Stomach smooth muscle (tissue), 2 donors: ENCODE results near the gene UVRAG.

Experiments
- H3K27ac ChIP-seq: one replicate; pipeline ENCODE4 v1.7.0; 2013; ENCODE audit warnings: mild to moderate bottlenecking, low read length, inconsistent platforms
- H3K27me3 ChIP-seq, 2 donors: one replicate each; pipeline ENCODE4 v1.7.0; 2013; ENCODE audit warnings: low read length in 2 of 2; ENCODE audit not compliant: insufficient read depth in 2 of 2, control insufficient read depth in 1 of 2
- H3K36me3 ChIP-seq, 2 donors: one replicate each; pipeline ENCODE4 v1.7.0; 2013; ENCODE audit warnings: low read length in 2 of 2; ENCODE audit not compliant: control insufficient read depth in 2 of 2, insufficient read depth in 2 of 2
- H3K4me1 ChIP-seq: one replicate; pipeline ENCODE4 v1.7.0; 2013; ENCODE audit warnings: low read length; ENCODE audit not compliant: control insufficient read depth, insufficient read depth
- H3K4me3 ChIP-seq, 2 donors: one replicate each; pipeline ENCODE4 v1.7.0; 2013; ENCODE audit warnings: low read length in 2 of 2
- H3K9ac ChIP-seq, 2 donors: one replicate each; pipeline ENCODE4 v1.7.0; 2013; ENCODE audit warnings: low read length in 2 of 2, mild to moderate bottlenecking in 1 of 2
- H3K9me3 ChIP-seq, 2 donors: one replicate each; pipeline ENCODE4 v1.7.0; 2013; ENCODE audit warnings: low read length in 2 of 2; ENCODE audit not compliant: control insufficient read depth in 2 of 2
- donor health status: healthy.
- donor health status: Pancreatic carcinoma.

The UVRAG gene

DNA sequence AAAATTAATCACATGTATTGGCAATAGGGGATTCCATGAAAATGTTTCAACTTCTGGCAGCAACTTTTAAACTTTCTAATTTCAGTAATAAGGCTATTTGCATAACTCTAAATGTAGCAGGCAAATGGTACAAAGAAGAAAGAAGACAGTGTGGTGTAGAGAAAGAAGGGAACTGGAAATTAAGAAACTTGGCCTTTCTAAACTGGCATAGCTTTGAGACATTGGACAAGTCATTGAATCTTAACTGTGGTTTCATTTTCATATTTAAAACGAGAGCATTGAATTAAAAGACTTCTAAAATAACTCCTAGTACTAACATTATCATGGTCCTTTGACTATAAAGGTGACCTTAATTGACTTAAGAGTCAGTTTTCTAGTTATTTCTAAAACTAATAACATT is 125.0 kb downstream of the UVRAG start:
- H3K4me1 ChIP-seq = no peaks in the 10 kb centered on the region
- no peaks in the 10 kb centered on the region for H3K36me3 ChIP-seq
- H3K27me3 ChIP-seq = no peaks in the 10 kb centered on the region
- no peak overlapping the region for H3K27ac ChIP-seq
- H3K4me3 ChIP-seq = no peak overlapping the region
- H3K9ac ChIP-seq = no peak overlapping the region
- no peaks in the 10 kb centered on the region for H3K9me3 ChIP-seq

DNA sequence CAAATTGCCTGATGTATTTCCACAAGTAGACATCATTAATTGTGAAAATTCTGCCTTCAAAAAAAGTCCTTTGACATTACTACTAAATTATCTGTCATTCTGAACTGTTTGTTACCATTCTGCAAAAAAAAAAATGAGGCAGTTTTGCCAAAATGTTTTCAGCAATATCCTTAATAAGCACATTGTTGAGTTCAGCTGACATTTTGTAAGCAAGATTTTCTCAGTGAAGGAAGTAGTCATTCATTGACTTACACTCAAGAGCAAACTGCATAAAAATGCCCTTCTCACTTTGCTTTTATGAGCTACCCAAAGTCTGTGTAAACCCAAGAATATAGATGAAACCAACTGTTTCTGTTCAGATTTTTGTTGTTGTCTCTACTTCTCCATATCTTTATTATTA is 125.9 kb downstream of the UVRAG start:
- H3K9me3 ChIP-seq = no peaks in the 10 kb centered on the region
- H3K27ac ChIP-seq = no peak overlapping the region
- H3K4me1 ChIP-seq = no peaks in the 10 kb centered on the region
- no peak overlapping the region for H3K9ac ChIP-seq
- no peaks in the 10 kb centered on the region for H3K27me3 ChIP-seq
- no peak overlapping the region for H3K4me3 ChIP-seq
- no peaks in the 10 kb centered on the region for H3K36me3 ChIP-seq

DNA sequence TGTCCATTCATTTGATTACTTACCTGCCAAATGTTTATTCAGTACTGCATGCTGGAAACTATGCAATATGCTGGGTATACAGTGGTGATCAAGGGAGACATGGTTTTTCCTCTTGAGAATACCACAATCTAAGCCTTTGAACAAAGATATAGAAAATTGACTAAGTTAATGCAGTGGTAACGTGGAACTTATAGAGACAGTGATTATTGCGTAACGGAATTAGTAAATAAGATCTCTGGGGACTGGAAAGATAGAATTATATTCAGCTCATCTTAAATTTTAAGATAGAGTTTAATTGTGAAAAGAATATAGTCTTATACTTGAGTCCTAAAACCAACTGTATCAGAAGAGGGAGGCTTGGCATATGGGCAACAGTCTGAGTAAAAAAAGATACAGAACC is 129.5 kb downstream of the UVRAG start:
- no peaks in the 10 kb centered on the region for H3K27me3 ChIP-seq
- no peak overlapping the region for H3K9ac ChIP-seq
- peaks cover 13% of the 10 kb centered on the region for H3K4me1 ChIP-seq
- no peak overlapping the region for H3K27ac ChIP-seq
- no peak overlapping the region for H3K4me3 ChIP-seq
- H3K9me3 ChIP-seq = no peaks in the 10 kb centered on the region
- no peaks in the 10 kb centered on the region for H3K36me3 ChIP-seq

DNA sequence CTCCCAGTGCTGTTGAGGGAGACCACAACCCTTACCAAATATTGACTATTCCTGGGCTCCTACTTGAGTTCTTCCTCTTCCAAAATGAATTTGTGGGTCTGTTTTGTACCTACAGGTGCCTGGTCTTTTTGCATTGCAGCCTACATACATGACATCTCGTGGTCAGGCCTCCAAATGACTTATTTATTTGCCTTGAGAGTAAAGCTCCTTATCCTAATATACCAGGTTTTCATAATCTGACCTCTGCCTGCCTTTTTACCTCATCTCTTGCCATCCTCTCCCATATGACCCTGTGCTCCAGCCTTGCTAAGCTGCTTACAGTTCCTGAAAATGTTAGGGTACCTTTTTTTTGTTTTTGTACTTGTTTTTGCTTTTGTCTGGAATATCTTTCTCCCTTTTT is 130.4 kb downstream of the UVRAG start:
- H3K27ac ChIP-seq = peak overlapping the region; percentile 4
- H3K9me3 ChIP-seq = no peaks in the 10 kb centered on the region
- no peak overlapping the region for H3K4me3 ChIP-seq
- no peaks in the 10 kb centered on the region for H3K27me3 ChIP-seq
- no peaks in the 10 kb centered on the region for H3K36me3 ChIP-seq
- peaks cover 15% of the 10 kb centered on the region for H3K4me1 ChIP-seq
- H3K9ac ChIP-seq = no peak overlapping the region

DNA sequence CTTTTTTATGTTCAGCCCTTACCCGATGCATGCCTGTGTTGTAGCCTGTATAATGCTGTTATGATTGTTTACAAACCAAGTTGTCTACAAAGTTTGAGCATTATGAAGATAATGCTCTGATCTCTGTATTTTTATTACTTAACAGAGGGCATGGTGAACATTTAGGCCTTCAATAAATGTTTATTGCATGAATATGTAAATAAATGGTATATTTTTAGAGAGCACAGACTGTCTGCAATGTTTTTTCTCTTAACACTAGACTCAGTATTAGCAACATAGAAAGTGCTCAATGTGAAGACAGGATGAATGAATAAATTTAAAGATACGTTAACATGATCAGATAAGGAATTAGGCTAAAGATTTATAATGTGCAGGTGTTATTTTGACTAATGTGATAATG is 130.9 kb downstream of the UVRAG start:
- H3K4me3 ChIP-seq = no peak overlapping the region
- peaks cover 15% of the 10 kb centered on the region for H3K4me1 ChIP-seq
- H3K36me3 ChIP-seq = no peaks in the 10 kb centered on the region
- H3K9me3 ChIP-seq = no peaks in the 10 kb centered on the region
- H3K9ac ChIP-seq = no peak overlapping the region
- peak overlapping the region; percentile 4 for H3K27ac ChIP-seq
- no peaks in the 10 kb centered on the region for H3K27me3 ChIP-seq

DNA sequence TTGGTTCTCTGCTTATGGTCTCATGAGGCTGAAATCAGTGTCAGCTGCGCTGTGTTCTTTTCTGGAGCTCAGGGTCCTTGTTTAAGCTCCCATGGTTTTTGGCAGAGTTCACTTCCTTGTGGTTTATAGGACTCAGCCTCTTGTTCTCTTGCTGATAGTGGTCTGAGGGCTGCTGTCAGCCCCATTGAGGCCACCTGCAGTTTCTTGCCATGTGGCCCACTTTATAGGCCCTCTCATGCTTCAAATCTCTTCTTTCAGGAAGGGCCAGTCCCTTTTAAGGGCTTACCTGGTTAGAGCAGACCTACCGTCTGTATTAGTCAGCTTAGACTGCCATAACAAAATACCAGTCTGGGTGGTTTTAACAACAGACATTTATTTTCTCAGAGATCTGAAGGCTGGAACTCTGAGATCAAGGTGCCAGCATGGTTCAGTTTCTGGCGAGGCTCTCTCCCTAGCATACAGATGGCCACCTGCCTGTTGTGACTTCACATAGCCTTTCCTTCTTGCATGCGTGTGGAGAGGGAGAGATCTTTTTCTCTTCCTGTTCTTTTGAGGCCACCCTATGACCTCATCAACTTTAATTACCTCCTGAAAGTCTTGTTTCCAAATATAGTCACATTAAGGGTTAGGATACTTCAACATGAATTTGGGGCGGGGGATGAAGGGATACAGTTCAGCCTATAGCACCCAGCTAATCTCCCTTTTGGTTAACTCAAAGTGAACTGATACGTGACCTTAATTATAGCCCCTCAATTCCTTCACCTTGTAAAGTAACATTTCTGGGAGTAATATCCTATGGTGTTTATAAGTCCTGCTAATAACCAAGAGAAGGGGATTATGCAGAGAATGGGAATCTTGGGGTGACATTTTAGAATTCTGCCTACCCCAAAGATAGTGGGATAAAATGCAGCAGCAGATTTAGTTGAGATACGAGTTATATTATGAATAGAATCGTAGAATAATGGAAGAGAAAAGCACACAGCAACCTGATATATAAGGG is 131.8 kb downstream of the UVRAG start:
- no peaks in the 10 kb centered on the region for H3K9me3 ChIP-seq
- H3K27me3 ChIP-seq = no peaks in the 10 kb centered on the region
- H3K4me3 ChIP-seq = no peak overlapping the region
- H3K27ac ChIP-seq = peak overlapping the region; percentile 68
- peak overlapping the region in 1 of 2 donors; percentile 14 for H3K9ac ChIP-seq
- peaks cover 15% of the 10 kb centered on the region for H3K4me1 ChIP-seq
- H3K36me3 ChIP-seq = no peaks in the 10 kb centered on the region

DNA sequence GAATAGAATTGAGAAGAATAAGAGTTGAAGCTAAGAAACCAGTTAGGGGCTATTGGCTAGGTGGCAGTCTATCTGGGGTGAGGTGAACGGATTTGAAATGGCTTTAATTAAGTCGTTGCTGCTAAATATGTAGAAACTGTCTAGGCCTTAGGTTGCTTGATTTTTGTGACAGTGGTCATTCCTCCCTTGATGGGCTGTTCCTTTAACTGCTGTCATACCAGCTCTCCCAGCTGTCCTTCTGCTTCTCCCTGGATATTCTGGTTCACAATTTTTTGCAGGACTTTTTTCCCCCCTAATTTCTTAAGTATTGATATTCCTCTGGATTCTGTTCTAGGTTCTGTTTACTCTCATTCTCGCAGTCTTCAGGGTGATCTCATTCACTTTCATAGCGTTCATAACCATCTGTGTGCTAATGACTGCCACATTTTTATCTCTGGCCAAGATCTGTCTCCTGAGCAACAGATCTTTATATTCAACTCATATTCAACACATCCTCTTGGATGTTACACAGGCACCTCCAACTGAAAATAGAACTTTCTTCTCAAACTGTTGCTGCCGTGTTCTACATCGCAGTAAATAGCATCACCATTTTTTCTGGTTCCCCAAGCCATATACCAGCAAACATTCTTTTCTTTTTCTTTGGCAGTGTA is 134.1 kb downstream of the UVRAG start:
- Histone ChIP-seq H3K27me3 (no peaks in the 10 kb centered on the region), H3K4me1 (peaks cover 16% of the 10 kb centered on the region), H3K9me3 (no peaks in the 10 kb centered on the region), H3K9ac (no peak overlapping the region), H3K36me3 (no peaks in the 10 kb centered on the region), H3K4me3 (no peak overlapping the region), H3K27ac (peak overlapping the region; percentile 13)

DNA sequence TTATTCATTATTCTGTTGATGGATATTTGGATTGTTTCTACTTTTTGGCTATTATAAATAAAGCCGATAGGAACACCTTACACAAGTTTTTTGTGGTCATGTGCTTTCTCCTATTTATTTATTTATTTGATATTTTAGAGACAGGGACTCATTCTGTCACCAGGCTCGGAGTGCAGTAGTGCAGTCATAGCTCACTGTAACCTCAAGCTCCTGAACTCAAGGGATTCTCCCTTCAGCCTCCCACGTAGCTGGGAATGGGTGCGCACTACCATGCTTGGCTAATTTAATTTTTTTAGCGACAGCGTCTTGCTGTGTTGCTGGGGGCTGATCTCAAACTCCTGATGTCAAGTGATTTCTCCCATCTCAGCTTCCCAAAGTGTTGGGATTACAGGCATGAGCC is 135.1 kb downstream of the UVRAG start:
- no peaks in the 10 kb centered on the region for H3K9me3 ChIP-seq

DNA sequence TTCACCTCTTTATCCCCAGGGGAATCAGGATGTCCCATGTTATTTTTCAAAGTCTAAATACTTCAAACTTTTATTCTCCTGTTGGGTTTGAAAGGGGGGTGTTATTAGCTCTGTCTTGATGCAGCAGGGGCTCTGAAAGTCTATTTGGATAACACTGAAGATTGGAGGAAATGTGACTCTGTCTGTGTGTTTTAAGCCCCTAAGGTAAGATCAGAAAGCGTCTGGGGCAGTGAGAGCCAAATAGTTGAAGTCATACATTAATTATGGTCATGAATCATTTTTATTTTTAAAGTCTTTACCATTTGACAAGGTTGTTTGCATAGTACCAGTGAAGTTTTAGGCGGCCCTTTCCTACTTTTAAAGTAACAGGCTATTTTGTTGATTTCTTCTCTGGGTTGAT is 139.0 kb downstream of the UVRAG start:
- Histone ChIP-seq H3K36me3 (no peaks in the 10 kb centered on the region), H3K9ac (no peak overlapping the region), H3K9me3 (no peaks in the 10 kb centered on the region), H3K27ac (no peak overlapping the region), H3K4me3 (no peak overlapping the region), H3K4me1 (peaks cover 9% of the 10 kb centered on the region), H3K27me3 (no peaks in the 10 kb centered on the region)

More for the DNA sequence above, 135.1 kb downstream of the UVRAG start:
- H3K27ac ChIP-seq = no peak overlapping the region
- H3K27me3 ChIP-seq = no peaks in the 10 kb centered on the region
- no peak overlapping the region for H3K4me3 ChIP-seq
- H3K4me1 ChIP-seq = peaks cover 21% of the 10 kb centered on the region
- no peak overlapping the region for H3K9ac ChIP-seq
- no peaks in the 10 kb centered on the region for H3K36me3 ChIP-seq

DNA sequence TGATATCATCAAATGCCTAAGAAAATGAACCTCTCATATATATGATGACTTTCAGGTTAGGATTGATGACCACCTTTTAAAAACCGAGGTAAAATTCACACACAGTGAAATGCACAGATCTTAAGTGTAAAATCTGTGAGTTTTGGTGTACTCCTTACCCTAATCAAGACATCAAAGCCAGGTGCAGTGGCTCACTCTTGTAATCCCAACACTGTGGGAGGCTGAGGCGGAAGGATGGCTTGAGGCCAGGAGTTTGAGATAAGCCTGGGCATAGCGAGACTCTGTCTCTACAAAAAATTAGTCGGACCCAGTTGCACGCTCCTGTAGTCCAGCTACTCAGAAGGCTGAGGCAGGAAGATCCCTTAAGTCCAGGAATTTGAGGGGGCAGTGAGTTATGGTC is 140.4 kb downstream of the UVRAG start:
- Histone ChIP-seq H3K4me1 (peaks cover 6% of the 10 kb centered on the region), H3K27me3 (no peaks in the 10 kb centered on the region), H3K36me3 (no peaks in the 10 kb centered on the region), H3K4me3 (no peak overlapping the region), H3K9me3 (no peaks in the 10 kb centered on the region), H3K27ac (no peak overlapping the region), H3K9ac (no peak overlapping the region)

DNA sequence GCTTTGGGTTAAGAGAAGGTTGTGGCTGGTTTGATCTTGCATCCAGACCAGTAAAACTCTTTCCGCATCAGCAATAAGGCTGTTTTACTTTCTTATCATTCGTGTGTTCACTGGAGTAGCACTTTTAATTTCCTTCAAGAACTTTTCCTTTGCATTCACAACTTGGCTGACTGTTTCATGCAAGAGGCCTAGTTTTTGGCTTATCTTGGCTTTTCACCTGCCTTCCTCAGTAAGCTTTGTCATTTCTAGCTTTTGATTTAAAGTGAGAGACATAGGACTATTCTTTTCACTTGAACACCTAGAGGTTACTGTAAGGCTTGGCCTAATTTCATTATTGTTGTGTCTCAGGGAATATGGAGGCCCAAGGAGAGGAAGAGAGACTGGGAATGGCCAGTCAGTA is 144.5 kb downstream of the UVRAG start:
- Histone ChIP-seq H3K4me3 (no peak overlapping the region), H3K27ac (no peak overlapping the region), H3K9ac (no peak overlapping the region), H3K4me1 (peaks cover 1% of the 10 kb centered on the region), H3K9me3 (no peaks in the 10 kb centered on the region), H3K36me3 (peaks cover 0 to 2% of the 10 kb centered on the region in 2 donors), H3K27me3 (no peaks in the 10 kb centered on the region)
